GM12878 (cell line): ENCODE measurements around the gene GLRX2. TPM values are rescaled to one million over a fixed set of nuclear protein-coding genes. Genes with fewer than 3 reads are reported as not detected.

Experiments
- BCL11A ChIP-seq: IDR thresholded peaks from 2 replicates; pipeline ENCODE4 v1.6.1; 2011; ENCODE audit warnings: low read depth, low read length
- BHLHE40 ChIP-seq, 2 experiments: fragments of 450-650 bp in 1 of 2; IDR thresholded peaks; 2 replicates each; pipeline ENCODE4 v1.6.1; 2011 to 2017; ENCODE audit warnings: low read depth in 2 of 2, borderline replicate concordance in 1 of 2, improper control_type of control experiment in 1 of 2, low read length in 1 of 2, mild to moderate bottlenecking in 1 of 2
- CREB1 ChIP-seq: IDR thresholded peaks from 2 replicates; pipeline ENCODE4 v1.6.1; 2012; ENCODE audit warnings: low read depth, mild to moderate bottlenecking, inconsistent platforms
- CTCF ChIP-seq, 3 experiments: IDR thresholded peaks in 2 of 3; conservative IDR thresholded peaks in 1 of 3; 2 replicates each; pipeline ENCODE4 v1.5.1; 2011; ENCODE audit warnings: low read depth in 3 of 3, low read length in 3 of 3, mild to moderate bottlenecking in 3 of 3, control low read depth in 2 of 3, moderate library complexity in 2 of 3, inconsistent platforms in 1 of 3, mixed read lengths in 1 of 3; ENCODE audit not compliant: control insufficient read depth in 2 of 3, insufficient read depth in 1 of 3; ENCODE audit errors: extremely low read depth in 1 of 3
- DPF2 ChIP-seq: fragments of 450-650 bp; IDR thresholded peaks from 2 replicates; pipeline ENCODE4 v1.6.1; 2017; ENCODE audit warnings: mild to moderate bottlenecking
- ESRRA ChIP-seq: IDR thresholded peaks from 2 replicates; pipeline ENCODE4 v1.6.1; 2012; ENCODE audit warnings: mild to moderate bottlenecking, low read length, improper control_type of control experiment
- ETV6 ChIP-seq, 2 experiments: fragments of 450-650 bp in 1 of 2; IDR thresholded peaks in 1 of 2; conservative IDR thresholded peaks in 1 of 2; 2 replicates each; pipeline ENCODE4 v1.6.1; 2014; ENCODE audit warnings: antibody characterized with exemption in 1 of 2, borderline replicate concordance in 1 of 2, low read depth in 1 of 2, mild to moderate bottlenecking in 1 of 2, moderate library complexity in 1 of 2
- HDGF ChIP-seq: fragments of 450-650 bp; IDR thresholded peaks from 2 replicates; pipeline ENCODE4 v1.6.1; 2016; ENCODE audit warnings: antibody characterized with exemption
- IKZF2 ChIP-seq, 2 experiments: fragments of 450-650 bp; IDR thresholded peaks; 2 replicates each; pipeline ENCODE4 v1.6.1; 2017; ENCODE audit warnings: mild to moderate bottlenecking in 2 of 2, moderate library complexity in 2 of 2
- JUNB ChIP-seq: IDR thresholded peaks from 2 replicates; pipeline ENCODE4 v1.6.1; 2016; ENCODE audit warnings: antibody characterized with exemption, mild to moderate bottlenecking
- PML ChIP-seq: IDR thresholded peaks from 2 replicates; pipeline ENCODE4 v1.6.1; 2012; ENCODE audit warnings: low read length, inconsistent platforms
- RCOR1 ChIP-seq: conservative IDR thresholded peaks from 2 replicates; pipeline ENCODE4 v1.6.1; 2012; ENCODE audit warnings: low read depth, low read length, improper control_type of control experiment
- RELB ChIP-seq: fragments of 450-650 bp; IDR thresholded peaks from 2 replicates; pipeline ENCODE4 v1.6.1; 2017; ENCODE audit warnings: low read depth, mild to moderate bottlenecking, moderate library complexity
- SMC3 ChIP-seq: IDR thresholded peaks from 2 replicates; pipeline ENCODE4 v1.6.1; 2011; ENCODE audit warnings: low read length, improper control_type of control experiment, borderline replicate concordance
- ZBTB33 ChIP-seq: fragments of 450-650 bp; IDR thresholded peaks from 2 replicates; pipeline ENCODE4 v1.6.1; 2017; ENCODE audit warnings: mild to moderate bottlenecking
- polyA plus RNA-seq, 11 experiments: library from polyadenylated mRNA; depleted of rRNA in 4 of 11; unstranded in 6 of 11; stranded (reverse) in 5 of 11; fragments of >200 nt; fragmentation: Nextera tagmentation in 4 of 11; fragmentation: Illumina TruSeq in 1 of 11; extraction: Ambion mirVana in 4 of 11; extraction: Trizol in 1 of 11; gene quantifications; 1 replicate in 1 of 11; 2 replicates in 10 of 11; pipeline versions ENCODE4 v1.2.1 to v1.2.3, GENCODE V29; 2011 to 2016; ENCODE audit warnings: inconsistent platforms in 2 of 11, missing spikeins in 2 of 11, low read depth in 1 of 11
- total RNA-seq, 4 experiments: library from RNA; depleted of rRNA in 3 of 4; stranded (reverse); fragments of >200 nt in 3 of 4; fragmentation: Illumina TruSeq in 1 of 4; extraction: Trizol in 1 of 4; gene quantifications; 2 replicates each; pipeline versions ENCODE4 v1.2.1 to v1.2.3, GENCODE V29; 2013 to 2021

The GLRX2 gene
- total and polyA plus RNA-seq, 10 of the 15 experiments (the other 5 are each of a cell fraction or from before 2014, with no cell fraction given) = 5.5 to 67.6 (median 16.6) TPM

GRCh38 chr1:193121616-193122593 is 16.7 kb upstream of the GLRX2 start, which contains the start of gene CDC73 (continued):
- TF ChIP-seq ZBTB33 (0 out of 2 replicates have a peak, but pooled peaks have one; percentile 4), BCL11A (peak; percentile 26; the same call in 1 of the 2 replicates), ESRRA (no peak), ETV6 (conservative IDR thresholded peaks at IDR 0.05 in 1 of 2, IDR thresholded peaks at IDR 0.05 in 1 of 2; ENCODE audit: borderline replicate concordance in 1 of 2, low read depth in 1 of 2) (peak in 1 of 2 experiments; percentile 58; a peak in 1 of 4 replicates), CREB1 (peak; percentile 79), SMC3 (peak; percentile 75), CTCF (IDR thresholded peaks at IDR 0.05 in 2 of 3, conservative IDR thresholded peaks at IDR 0.05 in 1 of 3; ENCODE audit: control insufficient read depth in 2 of 3, extremely low read depth in 1 of 3, insufficient read depth in 1 of 3, low read depth in 3 of 3, low read length in 3 of 3) (peak; percentile 87 to 96 (median 88)), PML (peak; percentile 87), BHLHE40 (IDR thresholded peaks at IDR 0.05; ENCODE audit: borderline replicate concordance in 1 of 2, low read depth in 2 of 2, low read length in 1 of 2) (peak; percentile 91 to 96), HDGF (peak; percentile 99), DPF2 (peak; percentile 84), RCOR1 (peak; percentile 77; the same call in 1 of the 2 replicates), RELB (peak; percentile 78), JUNB (no peak), IKZF2 (IDR thresholded peaks at IDR 0.05) (peak; percentile 65 to 78)
